Measurements from ENCODE around the gene MAPKAP1.

MAPKAP1 gene

GRCh38 chr9:125521462-125522327 lies 185.3 kb downstream of the MAPKAP1 start:
- H3K4me2 ChIP-seq (ENCODE audit: low read length) = no peak overlapping the region
- no peak overlapping the region for H2AFZ ChIP-seq

GRCh38 chr9:125519734-125520133 lies 187.3 kb downstream of the MAPKAP1 start:
- Histone ChIP-seq H3K27me3 (ENCODE audit: control insufficient read depth, insufficient read depth, low read length) (no peaks in the 10 kb centered on the region), H3K4me2 (ENCODE audit: low read length) (no peak overlapping the region), H2AFZ (no peak overlapping the region), H3K9me3 (ENCODE audit: control insufficient read depth, low read length) (no peaks in the 10 kb centered on the region), H3K36me3 (ENCODE audit: control insufficient read depth, insufficient read depth, low read length) (no peaks in the 10 kb centered on the region), H3K27ac (no peak overlapping the region), H3K4me3 (ENCODE audit: low read depth, low read length) (no peak overlapping the region), H3K79me2 (no peaks in the 10 kb centered on the region), H3K9ac (no peak overlapping the region), H3K4me1 (no peaks in the 10 kb centered on the region)
- no peak for TF ChIP-seq CTCF (IDR thresholded peaks at IDR 0.05)

More at GRCh38 chr9:125521462-125522327, 185.3 kb downstream of the MAPKAP1 start:
- Histone ChIP-seq H3K9me3 (ENCODE audit: control insufficient read depth, low read length) (no peaks in the 10 kb centered on the region), H3K79me2 (no peaks in the 10 kb centered on the region), H3K4me1 (no peaks in the 10 kb centered on the region), H3K4me3 (ENCODE audit: low read depth, low read length) (no peak overlapping the region), H3K9ac (no peak overlapping the region), H3K36me3 (ENCODE audit: control insufficient read depth, insufficient read depth, low read length) (no peaks in the 10 kb centered on the region), H3K27me3 (ENCODE audit: control insufficient read depth, insufficient read depth, low read length) (no peaks in the 10 kb centered on the region), H3K27ac (no peak overlapping the region)
- TF ChIP-seq CTCF (IDR thresholded peaks at IDR 0.05) = no peak

GRCh38 chr9:125517577-125517976 lies 189.4 kb downstream of the MAPKAP1 start:
- no peak overlapping the region for H3K9ac ChIP-seq
- no peaks in the 10 kb centered on the region for H3K4me1 ChIP-seq
- H3K4me3 ChIP-seq (ENCODE audit: low read depth, low read length) = no peak overlapping the region
- no peaks in the 10 kb centered on the region for H3K9me3 ChIP-seq (ENCODE audit: control insufficient read depth, low read length)
- no peak overlapping the region for H3K4me2 ChIP-seq (ENCODE audit: low read length)
- no peaks in the 10 kb centered on the region for H3K27me3 ChIP-seq (ENCODE audit: control insufficient read depth, insufficient read depth, low read length)
- TF ChIP-seq CTCF (IDR thresholded peaks at IDR 0.05) = no peak
- H3K27ac ChIP-seq = no peak overlapping the region
- peaks cover 3% of the 10 kb centered on the region for H3K79me2 ChIP-seq
- no peak overlapping the region for H2AFZ ChIP-seq
- no peaks in the 10 kb centered on the region for H3K36me3 ChIP-seq (ENCODE audit: control insufficient read depth, insufficient read depth, low read length)

GRCh38 chr9:125515983-125516940 lies 190.7 kb downstream of the MAPKAP1 start:
- no peak for TF ChIP-seq CTCF (IDR thresholded peaks at IDR 0.05)
- no peaks in the 10 kb centered on the region for H3K27me3 ChIP-seq (ENCODE audit: control insufficient read depth, insufficient read depth, low read length)
- no peak overlapping the region for H2AFZ ChIP-seq
- no peak overlapping the region for H3K4me3 ChIP-seq (ENCODE audit: low read depth, low read length)
- no peaks in the 10 kb centered on the region for H3K36me3 ChIP-seq (ENCODE audit: control insufficient read depth, insufficient read depth, low read length)
- H3K79me2 ChIP-seq = peaks cover 3% of the 10 kb centered on the region
- no peak overlapping the region for H3K4me2 ChIP-seq (ENCODE audit: low read length)
- no peak overlapping the region for H3K27ac ChIP-seq
- no peaks in the 10 kb centered on the region for H3K9me3 ChIP-seq (ENCODE audit: control insufficient read depth, low read length)
- H3K9ac ChIP-seq = no peak overlapping the region
- no peaks in the 10 kb centered on the region for H3K4me1 ChIP-seq

Measured in parathyroid adenoma (tissue), 2 donors.